Caco-2 (cell line): ENCODE data around the gene GSE1. TPM values are rescaled to one million over a fixed set of nuclear protein-coding genes. Genes with fewer than 3 reads are reported as not detected.

ENCODE experiments used
- BruUV-seq: library from RNA; stranded (reverse); fragments of 400-500 nt; replicated peaks from 2 replicates; lab custom pipeline; 2021; lab: Mats Ljungman, UMichigan
- CTCF ChIA-PET: fragments of 300-600 bp; sonication (Branson Sonifier 250); formaldehyde crosslinking; loops from one replicate; lab custom pipeline; 2022; ENCODE audit warnings: antibody characterized with exemption; lab: Charles Lee
- POLR2A ChIA-PET: fragments of 300-600 bp; sonication (Branson Sonifier 250); formaldehyde crosslinking; loops from one replicate; lab custom pipeline; 2022; ENCODE audit warnings: antibody characterized with exemption; lab: Charles Lee
- DNase-seq, 2 experiments: peaks; one replicate each; pipeline versions ENCODE4 v3.0.0 to v3.0.0-alpha.2; 2020 to 2022
- H3K27me3 ChIP-seq: replicated peaks from 2 replicates; pipeline ENCODE4 v1.6.0; 2011; ENCODE audit warnings: low read length; ENCODE audit not compliant: control insufficient read depth, insufficient read depth
- H3K36me3 ChIP-seq: 2 replicates; pipeline ENCODE4 v1.5.1; 2011; ENCODE audit warnings: low read length; ENCODE audit not compliant: control insufficient read depth, insufficient read depth
- H3K4me1 ChIP-seq: fragments of 250-450 bp; sonication (Bioruptor Pico); 2 replicates; pipeline ENCODE4 v1.5.1; 2020; ENCODE audit warnings: mild to moderate bottlenecking
- H3K4me3 ChIP-seq: 2 replicates; pipeline ENCODE4 v1.5.1; 2011; ENCODE audit warnings: low read depth, mild to moderate bottlenecking, control low read depth, low read length
- H3K9me3 ChIP-seq: fragments of 250-450 bp; sonication (Bioruptor Pico); 2 replicates; pipeline ENCODE4 v1.5.1; 2020; ENCODE audit warnings: mild to moderate bottlenecking, moderate library complexity
- H3K27ac Mint-ChIP-seq: one replicate; pipeline ENCODE4 v1.8.0; 2022; ENCODE audit warnings: mixed read lengths; ENCODE audit not compliant: unreplicated experiment
- H3K27me3 Mint-ChIP-seq: one replicate; pipeline ENCODE4 v1.8.0; 2022; ENCODE audit warnings: mixed read lengths; ENCODE audit not compliant: insufficient read depth, unreplicated experiment
- H3K36me3 Mint-ChIP-seq: one replicate; pipeline ENCODE4 v1.8.0; 2022; ENCODE audit warnings: mild to moderate bottlenecking, mixed read lengths; ENCODE audit not compliant: insufficient read depth, unreplicated experiment
- H3K4me1 Mint-ChIP-seq: one replicate; pipeline ENCODE4 v1.8.0; 2022; ENCODE audit warnings: low read depth, mixed read lengths; ENCODE audit not compliant: unreplicated experiment
- H3K4me3 Mint-ChIP-seq: one replicate; pipeline ENCODE4 v1.8.0; 2022; ENCODE audit warnings: mild to moderate bottlenecking, moderate library complexity, mixed read lengths; ENCODE audit not compliant: unreplicated experiment
- H3K9me3 Mint-ChIP-seq: one replicate; pipeline ENCODE4 v1.8.0; 2022; ENCODE audit warnings: mixed read lengths; ENCODE audit not compliant: unreplicated experiment
- intact Hi-C: fragments of 100-400 bp; cut with micrococcal nuclease; formaldehyde crosslinking; loops from one replicate; pipeline ENCODE4 v1.10.0; 2022; ENCODE audit not compliant: unreplicated experiment
- total RNA-seq: library from RNA; stranded (reverse); gene quantifications from 2 replicates; pipeline ENCODE4 v1.2.3, GENCODE V29; 2022
- TF ChIP-seq, protein P1 (sequence below), 2 experiments: fragments of 200-600 bp in 1 of 2; IDR thresholded peaks; 1 replicate in 1 of 2; 2 replicates in 1 of 2; pipeline versions ENCODE4 v1.5.1 to v1.8.0; 2011 to 2022; ENCODE audit warnings: antibody characterized with exemption in 1 of 2, control low read depth in 1 of 2, inconsistent platforms in 1 of 2, low read depth in 1 of 2, low read length in 1 of 2, mild to moderate bottlenecking in 1 of 2, moderate library complexity in 1 of 2; ENCODE audit not compliant: insufficient read depth in 1 of 2, severe bottlenecking in 1 of 2, unreplicated experiment in 1 of 2

Gene GSE1
- total RNA-seq, 1 experiment from 2014 or later: 142 TPM

DNA sequence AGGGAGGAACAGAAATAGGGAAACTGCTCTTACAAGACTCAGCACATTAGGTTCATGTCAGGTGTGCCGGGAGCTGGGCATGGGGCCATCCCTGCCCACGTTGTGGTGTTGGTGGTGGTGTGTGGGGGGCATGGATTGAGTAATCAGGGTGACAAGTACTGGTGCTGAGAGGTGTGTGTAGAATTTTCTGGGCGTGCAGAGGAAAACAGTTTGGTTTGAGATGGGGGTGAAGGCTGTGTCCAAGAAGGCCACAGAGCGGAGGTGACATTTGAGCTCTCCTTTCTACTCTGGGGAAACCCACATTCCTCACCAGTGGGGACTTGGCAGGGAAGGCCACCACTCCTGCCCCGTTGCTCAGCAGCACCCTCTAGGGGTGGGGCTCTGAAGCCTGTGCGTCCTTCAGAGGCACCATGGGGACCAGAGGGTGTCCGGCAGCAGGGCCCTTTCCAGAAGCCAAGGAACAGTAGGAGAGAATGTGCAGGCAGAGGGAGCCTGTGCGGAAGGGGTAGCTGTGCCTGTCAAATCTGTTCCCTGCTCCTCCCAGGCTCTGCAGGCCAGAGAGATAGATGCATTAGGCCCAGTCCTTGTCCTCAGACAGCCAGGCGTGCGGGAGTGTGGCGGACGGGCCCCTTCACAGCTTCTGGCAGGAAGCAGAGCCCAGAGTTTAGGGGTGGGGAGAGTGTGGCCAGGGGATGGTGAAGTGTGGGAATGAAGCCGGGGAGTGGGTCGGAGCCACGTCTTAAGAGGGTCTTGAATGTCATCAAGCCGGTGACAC is 48.7 kb upstream of the GSE1 start:
- DNase-seq: peak in 1 of 2 experiments; percentile 59
- Mint-ChIP-seq H3K9me3 (no peaks in the 10 kb centered on the region), H3K27ac (peak overlapping the region; percentile 27), H3K27me3 (no peaks in the 10 kb centered on the region), H3K4me1 (peaks cover 20% of the 10 kb centered on the region), H3K36me3 (peaks cover 9% of the 10 kb centered on the region), H3K4me3 (no peak overlapping the region)
- Histone ChIP-seq H3K4me1 (peaks cover 17% of the 10 kb centered on the region), H3K27me3 (no peaks in the 10 kb centered on the region), H3K9me3 (no peaks in the 10 kb centered on the region), H3K4me3 (no peak overlapping the region), H3K36me3 (no peaks in the 10 kb centered on the region)
- TF ChIP-seq, protein P1, sequence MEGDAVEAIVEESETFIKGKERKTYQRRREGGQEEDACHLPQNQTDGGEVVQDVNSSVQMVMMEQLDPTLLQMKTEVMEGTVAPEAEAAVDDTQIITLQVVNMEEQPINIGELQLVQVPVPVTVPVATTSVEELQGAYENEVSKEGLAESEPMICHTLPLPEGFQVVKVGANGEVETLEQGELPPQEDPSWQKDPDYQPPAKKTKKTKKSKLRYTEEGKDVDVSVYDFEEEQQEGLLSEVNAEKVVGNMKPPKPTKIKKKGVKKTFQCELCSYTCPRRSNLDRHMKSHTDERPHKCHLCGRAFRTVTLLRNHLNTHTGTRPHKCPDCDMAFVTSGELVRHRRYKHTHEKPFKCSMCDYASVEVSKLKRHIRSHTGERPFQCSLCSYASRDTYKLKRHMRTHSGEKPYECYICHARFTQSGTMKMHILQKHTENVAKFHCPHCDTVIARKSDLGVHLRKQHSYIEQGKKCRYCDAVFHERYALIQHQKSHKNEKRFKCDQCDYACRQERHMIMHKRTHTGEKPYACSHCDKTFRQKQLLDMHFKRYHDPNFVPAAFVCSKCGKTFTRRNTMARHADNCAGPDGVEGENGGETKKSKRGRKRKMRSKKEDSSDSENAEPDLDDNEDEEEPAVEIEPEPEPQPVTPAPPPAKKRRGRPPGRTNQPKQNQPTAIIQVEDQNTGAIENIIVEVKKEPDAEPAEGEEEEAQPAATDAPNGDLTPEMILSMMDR (IDR thresholded peaks at IDR 0.05; ENCODE audit: insufficient read depth in 1 of 2, low read depth in 1 of 2, low read length in 1 of 2, severe bottlenecking in 1 of 2, unreplicated experiment in 1 of 2): peak; percentile 63 to 74
- intact Hi-C loops: no loop called here
- ChIA-PET POLR2A (interaction anchor here (0.6 kb wide), 1 partner anchor 104 kb away, joined by 3 read pairs; no protein-coding TSS in a partner anchor), CTCF (interaction anchor here (1.5 kb wide), 1 partner anchor 52 kb away, joined by 4 read pairs; no protein-coding TSS in a partner anchor)
- no TSS peak for BruUV-seq

DNA sequence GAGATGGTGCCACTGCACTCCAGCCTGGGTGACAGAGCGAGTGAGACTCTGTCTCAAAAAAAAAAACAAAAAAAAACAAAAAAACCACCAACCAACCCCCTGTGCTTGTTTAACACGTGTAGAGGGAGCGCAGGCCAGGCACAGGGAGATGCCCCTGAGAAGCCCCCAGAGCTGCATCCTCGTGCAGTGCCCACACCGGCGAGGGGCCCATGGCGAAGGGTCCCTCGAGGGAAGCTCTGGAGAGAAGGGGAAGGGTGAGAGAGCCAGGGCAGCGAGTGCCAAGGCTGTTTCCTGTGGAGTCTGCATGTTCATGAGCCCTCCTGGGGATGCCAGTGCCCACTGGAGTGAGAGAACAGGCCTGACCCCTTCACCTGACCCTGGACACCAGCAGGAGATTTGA is 47.8 kb upstream of the GSE1 start:
- no TSS peak for BruUV-seq
- Mint-ChIP-seq H3K9me3 (no peaks in the 10 kb centered on the region), H3K27ac (no peak overlapping the region), H3K4me3 (no peak overlapping the region), H3K36me3 (peaks cover 9% of the 10 kb centered on the region), H3K27me3 (no peaks in the 10 kb centered on the region), H3K4me1 (peaks cover 20% of the 10 kb centered on the region)
- intact Hi-C loops: no loop called here
- Histone ChIP-seq H3K36me3 (no peaks in the 10 kb centered on the region), H3K27me3 (no peaks in the 10 kb centered on the region), H3K4me3 (no peak overlapping the region), H3K9me3 (no peaks in the 10 kb centered on the region), H3K4me1 (peaks cover 14% of the 10 kb centered on the region)
- CTCF ChIA-PET: no interaction called here
- POLR2A ChIA-PET: no interaction called here
- DNase-seq: no peak
- TF ChIP-seq, protein P1 (IDR thresholded peaks at IDR 0.05; ENCODE audit: insufficient read depth in 1 of 2, low read depth in 1 of 2, low read length in 1 of 2, severe bottlenecking in 1 of 2, unreplicated experiment in 1 of 2): no peak

DNA sequence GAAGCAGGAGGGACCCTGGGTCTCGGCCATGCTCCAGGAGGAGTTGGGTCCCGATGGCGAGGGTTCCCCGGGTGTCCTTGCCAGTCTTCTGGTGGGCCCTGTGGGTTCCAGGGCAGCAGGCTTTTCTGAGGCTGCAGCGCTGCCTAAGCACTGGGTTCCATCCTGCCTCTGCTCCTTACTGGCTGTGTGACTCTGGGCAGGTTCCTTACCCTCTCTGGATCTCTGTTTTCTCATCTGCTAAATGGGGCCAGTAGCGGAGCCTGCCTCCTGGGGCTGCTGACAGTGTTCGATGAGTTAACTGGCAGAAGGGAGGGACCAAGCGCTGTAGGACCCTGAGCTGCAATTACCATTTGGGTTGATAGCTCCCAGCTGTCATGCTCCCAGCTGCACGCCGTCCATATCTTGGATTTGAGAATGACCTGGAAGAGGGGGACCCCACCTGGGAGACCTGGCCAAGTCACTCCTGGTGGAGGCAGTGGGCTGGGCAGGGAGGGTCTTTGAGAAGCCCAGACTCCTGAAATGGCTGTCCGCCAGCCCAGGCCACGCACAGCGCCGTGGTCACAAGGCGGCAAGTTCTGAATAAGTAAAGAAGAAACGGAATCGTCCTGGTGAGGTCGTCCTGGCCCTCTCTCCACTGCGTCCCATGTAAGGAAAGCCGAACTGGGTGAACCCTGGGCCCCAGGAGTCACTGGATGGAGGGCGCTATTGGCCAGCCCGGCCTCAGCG is 47.2 kb upstream of the GSE1 start:
- no peak overlapping the region for H3K4me3 Mint-ChIP-seq
- Histone ChIP-seq H3K9me3 (no peaks in the 10 kb centered on the region), H3K4me1 (peaks cover 14% of the 10 kb centered on the region), H3K4me3 (no peak overlapping the region), H3K27me3 (no peaks in the 10 kb centered on the region), H3K36me3 (no peaks in the 10 kb centered on the region)
- CTCF ChIA-PET: interaction anchor here (0.8 kb wide), 1 partner anchor 63 kb away, joined by 4 read pairs; no protein-coding TSS in a partner anchor
- TF ChIP-seq, protein P1 (IDR thresholded peaks at IDR 0.05; ENCODE audit: insufficient read depth in 1 of 2, low read depth in 1 of 2, low read length in 1 of 2, severe bottlenecking in 1 of 2, unreplicated experiment in 1 of 2): no peak
- peaks cover 20% of the 10 kb centered on the region for H3K4me1 Mint-ChIP-seq
- peaks cover 9% of the 10 kb centered on the region for H3K36me3 Mint-ChIP-seq
- H3K27ac Mint-ChIP-seq: peak overlapping the region; percentile 36
- DNase-seq: no peak
- no peaks in the 10 kb centered on the region for H3K9me3 Mint-ChIP-seq
- POLR2A ChIA-PET: no interaction called here
- intact Hi-C loops: no loop called here
- BruUV-seq: no TSS peak
- no peaks in the 10 kb centered on the region for H3K27me3 Mint-ChIP-seq
